ENCODE data around the gene ACTL7B. TPM values are rescaled to one million over a fixed set of nuclear protein-coding genes. Genes with fewer than 3 reads are reported as not detected.

ACTL7B gene
- total and polyA plus RNA-seq, 10 of the 15 experiments (the other 5 are each of a cell fraction or from before 2014, with no cell fraction given) = not detected

DNA sequence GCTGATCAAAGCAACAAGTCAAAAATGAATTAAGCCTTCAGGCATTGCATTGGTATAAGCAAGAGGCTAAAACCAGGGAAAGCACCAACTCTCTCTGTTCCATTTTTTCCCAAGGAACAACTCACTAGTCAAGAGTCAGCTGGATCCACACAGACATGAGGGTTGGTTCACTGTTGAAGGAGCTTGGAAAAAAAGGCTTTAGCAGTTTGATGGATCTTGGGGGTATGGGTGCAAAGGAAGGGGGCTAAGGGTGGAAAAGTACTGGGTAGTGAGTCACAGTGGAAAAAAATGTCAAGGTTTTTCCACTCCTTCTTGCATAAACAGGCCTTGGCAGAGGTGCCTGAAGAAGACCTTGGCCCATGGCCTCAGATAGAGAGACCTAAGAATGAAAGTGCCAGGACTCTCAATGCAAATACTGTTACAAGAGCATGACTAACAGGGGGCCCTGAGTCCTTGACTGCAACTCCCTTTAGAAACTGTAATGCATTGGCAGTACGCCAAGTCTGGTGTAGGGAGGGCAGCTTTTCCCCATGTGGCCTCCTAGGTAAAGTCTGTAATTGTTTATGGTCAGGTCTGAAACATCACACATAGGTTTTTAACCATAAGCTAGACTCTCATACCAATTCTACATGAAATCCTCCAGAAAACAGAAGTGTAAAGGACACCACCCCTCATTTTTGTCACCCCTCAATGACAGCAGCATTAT lies 30.0 kb upstream of the ACTL7B start:
- CTCF ChIA-PET = interaction anchor here (0.9 to 1.3 kb wide), 2 partner anchors 68 to 223 kb away, joined by 3 read pairs; no protein-coding TSS in a partner anchor
- TF ChIP-seq, protein P1, sequence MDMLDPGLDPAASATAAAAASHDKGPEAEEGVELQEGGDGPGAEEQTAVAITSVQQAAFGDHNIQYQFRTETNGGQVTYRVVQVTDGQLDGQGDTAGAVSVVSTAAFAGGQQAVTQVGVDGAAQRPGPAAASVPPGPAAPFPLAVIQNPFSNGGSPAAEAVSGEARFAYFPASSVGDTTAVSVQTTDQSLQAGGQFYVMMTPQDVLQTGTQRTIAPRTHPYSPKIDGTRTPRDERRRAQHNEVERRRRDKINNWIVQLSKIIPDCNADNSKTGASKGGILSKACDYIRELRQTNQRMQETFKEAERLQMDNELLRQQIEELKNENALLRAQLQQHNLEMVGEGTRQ (IDR thresholded peaks at IDR 0.05; ENCODE audit: borderline replicate concordance, low read depth, low read length) = no peak
- TF ChIP-seq MEF2A (IDR thresholded peaks at IDR 0.05; ENCODE audit: insufficient read depth, low read depth, low read length) (no peak), SPI1 (IDR thresholded peaks at IDR 0.05; ENCODE audit: borderline replicate concordance, insufficient read depth, low read depth, low read length) (0 out of 2 replicates have a peak, but pooled peaks have one; percentile 3), BACH1 (IDR thresholded peaks at IDR 0.05; ENCODE audit: borderline replicate concordance) (no peak), STAT3 (IDR thresholded peaks at IDR 0.05; ENCODE audit: low read depth, low read length) (0 out of 2 replicates have a peak, but pooled peaks have one; percentile 21), EP300 (IDR thresholded peaks at IDR 0.05; ENCODE audit: borderline replicate concordance in 1 of 2, control insufficient read depth in 1 of 2, low read depth in 2 of 2, low read length in 2 of 2) (peak in 1 of 2 experiments; percentile 29; a peak in 1 of 4 replicates), RB1 (IDR thresholded peaks at IDR 0.05; ENCODE audit: borderline replicate concordance) (no peak), IKZF2 (IDR thresholded peaks at IDR 0.05) (peak; percentile 57 to 62; a peak in 3 of 4 replicates), CBFB (IDR thresholded peaks at IDR 0.05; ENCODE audit: low read depth) (no peak), ETV6 (conservative IDR thresholded peaks at IDR 0.05 in 1 of 2, IDR thresholded peaks at IDR 0.05 in 1 of 2; ENCODE audit: borderline replicate concordance in 1 of 2, low read depth in 1 of 2) (no peak), IKZF1 (conservative IDR thresholded peaks at IDR 0.05) (peak; percentile 42; the same call in 1 of the 2 replicates), FOXM1 (IDR thresholded peaks at IDR 0.05; ENCODE audit: low read depth, low read length) (no peak)
- TF ChIP-seq, protein P2, sequence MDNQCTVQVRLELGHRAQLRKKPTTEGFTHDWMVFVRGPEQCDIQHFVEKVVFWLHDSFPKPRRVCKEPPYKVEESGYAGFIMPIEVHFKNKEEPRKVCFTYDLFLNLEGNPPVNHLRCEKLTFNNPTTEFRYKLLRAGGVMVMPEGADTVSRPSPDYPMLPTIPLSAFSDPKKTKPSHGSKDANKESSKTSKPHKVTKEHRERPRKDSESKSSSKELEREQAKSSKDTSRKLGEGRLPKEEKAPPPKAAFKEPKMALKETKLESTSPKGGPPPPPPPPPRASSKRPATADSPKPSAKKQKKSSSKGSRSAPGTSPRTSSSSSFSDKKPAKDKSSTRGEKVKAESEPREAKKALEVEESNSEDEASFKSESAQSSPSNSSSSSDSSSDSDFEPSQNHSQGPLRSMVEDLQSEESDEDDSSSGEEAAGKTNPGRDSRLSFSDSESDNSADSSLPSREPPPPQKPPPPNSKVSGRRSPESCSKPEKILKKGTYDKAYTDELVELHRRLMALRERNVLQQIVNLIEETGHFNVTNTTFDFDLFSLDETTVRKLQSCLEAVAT (IDR thresholded peaks at IDR 0.05) = no peak
- TF ChIP-seq, protein P3, sequence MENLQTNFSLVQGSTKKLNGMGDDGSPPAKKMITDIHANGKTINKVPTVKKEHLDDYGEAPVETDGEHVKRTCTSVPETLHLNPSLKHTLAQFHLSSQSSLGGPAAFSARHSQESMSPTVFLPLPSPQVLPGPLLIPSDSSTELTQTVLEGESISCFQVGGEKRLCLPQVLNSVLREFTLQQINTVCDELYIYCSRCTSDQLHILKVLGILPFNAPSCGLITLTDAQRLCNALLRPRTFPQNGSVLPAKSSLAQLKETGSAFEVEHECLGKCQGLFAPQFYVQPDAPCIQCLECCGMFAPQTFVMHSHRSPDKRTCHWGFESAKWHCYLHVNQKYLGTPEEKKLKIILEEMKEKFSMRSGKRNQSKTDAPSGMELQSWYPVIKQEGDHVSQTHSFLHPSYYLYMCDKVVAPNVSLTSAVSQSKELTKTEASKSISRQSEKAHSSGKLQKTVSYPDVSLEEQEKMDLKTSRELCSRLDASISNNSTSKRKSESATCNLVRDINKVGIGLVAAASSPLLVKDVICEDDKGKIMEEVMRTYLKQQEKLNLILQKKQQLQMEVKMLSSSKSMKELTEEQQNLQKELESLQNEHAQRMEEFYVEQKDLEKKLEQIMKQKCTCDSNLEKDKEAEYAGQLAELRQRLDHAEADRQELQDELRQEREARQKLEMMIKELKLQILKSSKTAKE (IDR thresholded peaks at IDR 0.05; ENCODE audit: low read depth, poor library complexity, severe bottlenecking) = peak; percentile 94

More for the DNA sequence above, 30.0 kb upstream of the ACTL7B start:
- POLR2A ChIA-PET = interaction anchor here (0.7 kb wide), 1 partner anchor 36 kb away, joined by 3 read pairs; no protein-coding TSS in a partner anchor
- no TSS peak for BruUV-seq (replicated peaks)
- DNase-seq (ENCODE audit: low read depth, low spot score) (peak; percentile 81), FAIRE-seq (peak; percentile 97), ATAC-seq (peak; percentile 99)
- Histone ChIP-seq H3K36me3 (ENCODE audit: control insufficient read depth in 2 of 2, insufficient read depth in 2 of 2, low read length in 1 of 2) (peaks cover 0 to 8% of the 10 kb centered on the region in 2 experiments; a peak in 3 of 4 replicates), H3K4me3 (no peak overlapping the region), H3K27ac (ENCODE audit: control insufficient read depth, insufficient read depth) (no peak overlapping the region), H3K9me3 (replicated peaks; ENCODE audit: control insufficient read depth, insufficient read depth, low read length) (no peaks in the 10 kb centered on the region), H3K79me2 (ENCODE audit: control insufficient read depth, insufficient read depth, low read length) (no peaks in the 10 kb centered on the region), H3K4me2 (ENCODE audit: control insufficient read depth, insufficient read depth) (peak overlapping the region; percentile 59), H3K4me1 (ENCODE audit: control insufficient read depth, insufficient read depth, low read length) (peaks cover 8% of the 10 kb centered on the region), H3K27me3 (replicated peaks in 1 of 2; ENCODE audit: control insufficient read depth in 2 of 2, insufficient read depth in 2 of 2, low read length in 1 of 2) (no peaks in the 10 kb centered on the region), H3K9ac (ENCODE audit: control insufficient read depth, insufficient read depth, low read length) (no peak overlapping the region), H2AFZ (ENCODE audit: control insufficient read depth, low read depth, low read length) (no peak overlapping the region), H4K20me1 (ENCODE audit: control insufficient read depth, insufficient read depth) (no peaks in the 10 kb centered on the region)
- in situ Hi-C loops (cut with MboI) = no loop called here
- WGBS (ENCODE audit: insufficient coverage, insufficient replicate concordance, low lambda C conversion rate, missing lambda C conversion rate) = 0% methylated on average over 1 of the region's 1 CpG
- SMC1A ChIA-PET (ENCODE audit: uncharacterized antibody, unreplicated experiment) = interaction anchor here (0.7 to 2.0 kb wide), 7 partner anchors 12 to 132 kb away, joined by 3 to 8 read pairs (median 3); no protein-coding TSS in a partner anchor
- RAD21 ChIA-PET (ENCODE audit: unreplicated experiment) = interaction anchor here (1.2 kb wide), 1 partner anchor 69 kb away, joined by 3 read pairs; no protein-coding TSS in a partner anchor
- intact Hi-C loops (cut with micrococcal nuclease; ENCODE audit: unreplicated experiment) = no loop called here
